HEK293 (cell line): ENCODE measurements around the gene ADD1.

Experiments
- CTCF ChIP-seq: fragments of 450-650 bp; formaldehyde crosslinking; IDR thresholded peaks from 2 replicates; pipeline ENCODE4 v1.5.1; 2016; ENCODE audit warnings: missing biosample characterization, missing genetic modification characterization
- MEIS1 ChIP-seq: sonication (generic); formaldehyde crosslinking; IDR thresholded peaks from 2 replicates; pipeline ENCODE4 v1.8.1; 2022; ENCODE audit warnings: missing genetic modification reagents, mild to moderate bottlenecking, borderline replicate concordance
- ZNF350 ChIP-seq: fragments of 450-650 bp; formaldehyde crosslinking; IDR thresholded peaks from 2 replicates; pipeline ENCODE4 v1.5.0; 2017; ENCODE audit warnings: missing biosample characterization, mild to moderate bottlenecking, missing genetic modification characterization
- ZNF548 ChIP-seq: fragments of 450-650 bp; formaldehyde crosslinking; IDR thresholded peaks from 2 replicates; pipeline ENCODE4 v1.5.1; 2016; ENCODE audit warnings: missing biosample characterization, missing genetic modification characterization
- ZSCAN5A ChIP-seq: fragments of 450-650 bp; formaldehyde crosslinking; IDR thresholded peaks from 2 replicates; pipeline ENCODE4 v1.5.1; 2016; ENCODE audit warnings: missing biosample characterization, missing genetic modification characterization

- TF ChIP-seq CTCF (tag by site-specific recombination) (no peak), ZNF548 (no peak), ZSCAN5A (no peak), MEIS1 (CRISPR knock-in tag) (no peak), ZNF350 (no peak)
Measured at GRCh38 chr4:2802618-2803531, 40.8 kb upstream of the ADD1 start.
